OCI-LY3 (cell line): ENCODE results near the gene MYL7.

ENCODE experiments used
- H2AFZ ChIP-seq: fragments of 200-600, 300-600 bp; shearing (Covaris generic); 2 replicates; pipeline ENCODE4 v1.6.0; 2014; ENCODE audit warnings: antibody characterized with exemption, low read depth, low read length
- H3K27ac ChIP-seq: fragments of 200-600, 300-600 bp; sonication (generic); 2 replicates; pipeline ENCODE4 v1.5.1; 2014; ENCODE audit warnings: mild to moderate bottlenecking, low read length, moderate library complexity, mixed read lengths
- H3K27me3 ChIP-seq: fragments of 200-600, 300-600 bp; sonication (generic); 2 replicates; pipeline ENCODE4 v1.6.1; 2014; ENCODE audit warnings: low read depth, low read length, mixed read lengths
- H3K36me3 ChIP-seq: fragments of 200-600, 300-600 bp; sonication (generic); replicated peaks from 2 replicates; pipeline ENCODE3; 2014; ENCODE audit warnings: low read depth, low read length, mixed read lengths
- H3K4me1 ChIP-seq: fragments of 300-600, 200-600 bp; sonication (generic); 2 replicates; pipeline ENCODE4 v1.6.1; 2014; ENCODE audit warnings: low read length, mixed read lengths
- H3K4me2 ChIP-seq: fragments of 200-600, 300-600 bp; sonication (generic); 2 replicates; pipeline ENCODE4 v1.6.1; 2014; ENCODE audit warnings: low read length, mixed read lengths
- H3K4me3 ChIP-seq: fragments of 300-600, 200-600 bp; sonication (generic); 2 replicates; pipeline ENCODE4 v1.5.1; 2014; ENCODE audit warnings: antibody characterized with exemption, mild to moderate bottlenecking, low read length, moderate library complexity
- H3K79me2 ChIP-seq: fragments of 300-600, 200-600 bp; shearing (Covaris generic); 2 replicates; pipeline ENCODE4 v1.6.1; 2014; ENCODE audit warnings: mild to moderate bottlenecking, low read length, mixed read lengths
- H3K9ac ChIP-seq: fragments of 300-600, 200-600 bp; shearing (Covaris generic); 2 replicates; pipeline ENCODE4 v1.6.0; 2014; ENCODE audit warnings: mild to moderate bottlenecking, low read length, moderate library complexity
- H3K9me3 ChIP-seq: fragments of 200-600, 300-600 bp; shearing (Covaris generic); 2 replicates; pipeline ENCODE4 v1.6.1; 2014; ENCODE audit warnings: low read length, mixed read lengths; ENCODE audit not compliant: insufficient read depth
- H4K20me1 ChIP-seq: fragments of 200-600, 300-600 bp; sonication (generic); 2 replicates; pipeline ENCODE4 v1.6.1; 2016; ENCODE audit warnings: low read length, mixed read lengths; ENCODE audit not compliant: insufficient read depth
- CTCF ChIP-seq: fragments of 200-600, 300-600 bp; sonication (generic); IDR thresholded peaks from 2 replicates; pipeline ENCODE4 v1.5.1; 2014; ENCODE audit warnings: antibody characterized with exemption, low read length, low read depth
- EZH2phosphoT487 ChIP-seq: fragments of 200-600 bp; shearing (Covaris generic); IDR thresholded peaks from 2 replicates; pipeline ENCODE4 v1.6.1; 2018; ENCODE audit warnings: antibody characterized with exemption, mixed run types, low read depth

Gene MYL7

DNA sequence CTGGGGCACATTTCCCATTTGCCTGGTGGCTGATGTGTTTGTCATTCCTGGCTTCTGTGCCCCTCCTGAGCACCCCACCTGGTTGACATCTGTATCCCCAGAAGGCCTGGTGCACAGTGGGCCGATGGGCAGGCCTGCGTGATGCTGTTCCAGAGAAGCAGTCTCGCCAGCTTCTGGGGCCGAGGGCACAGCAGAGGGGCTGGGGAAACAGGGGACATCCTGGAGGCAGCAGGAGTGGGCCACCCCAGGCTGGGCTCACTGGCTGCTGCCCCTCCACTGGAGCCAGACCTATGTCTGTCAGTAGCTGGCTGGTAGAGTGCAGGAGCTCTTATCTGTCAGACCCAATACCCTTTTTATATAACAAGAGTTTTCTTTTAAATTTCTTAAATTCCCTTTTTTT lies 896 bp upstream of the MYL7 start:
- Histone ChIP-seq H3K27ac (no peak overlapping the region), H3K4me2 (no peak overlapping the region), H2AFZ (no peak overlapping the region), H3K9me3 (no peaks in the 10 kb centered on the region), H3K4me1 (no peaks in the 10 kb centered on the region), H4K20me1 (no peaks in the 10 kb centered on the region), H3K36me3 (no peaks in the 10 kb centered on the region), H3K79me2 (no peaks in the 10 kb centered on the region), H3K4me3 (no peak overlapping the region), H3K9ac (no peak overlapping the region), H3K27me3 (no peaks in the 10 kb centered on the region)
- no peak for TF ChIP-seq CTCF
- TF ChIP-seq EZH2phosphoT487: no peak

GRCh38 chr7:44140341-44140740 lies 791 bp downstream of the MYL7 start:
- Histone ChIP-seq H3K79me2 (no peaks in the 10 kb centered on the region), H3K36me3 (no peaks in the 10 kb centered on the region), H3K4me1 (no peaks in the 10 kb centered on the region), H3K4me2 (no peak overlapping the region), H2AFZ (no peak overlapping the region), H3K9me3 (no peaks in the 10 kb centered on the region), H3K4me3 (no peak overlapping the region), H3K27me3 (no peaks in the 10 kb centered on the region), H3K9ac (no peak overlapping the region), H4K20me1 (no peaks in the 10 kb centered on the region), H3K27ac (no peak overlapping the region)
- TF ChIP-seq EZH2phosphoT487: no peak

GRCh38 chr7:44139311-44140010 lies 1.7 kb downstream of the MYL7 start:
- H3K9ac ChIP-seq: no peak overlapping the region
- H2AFZ ChIP-seq: no peak overlapping the region
- H3K79me2 ChIP-seq: no peaks in the 10 kb centered on the region
- H3K36me3 ChIP-seq: no peaks in the 10 kb centered on the region
- H3K4me3 ChIP-seq: no peak overlapping the region
- no peaks in the 10 kb centered on the region for H3K9me3 ChIP-seq
- no peaks in the 10 kb centered on the region for H3K27me3 ChIP-seq
- H3K4me1 ChIP-seq: no peaks in the 10 kb centered on the region
- H3K27ac ChIP-seq: no peak overlapping the region
- TF ChIP-seq CTCF: no peak
- TF ChIP-seq EZH2phosphoT487: no peak
- H3K4me2 ChIP-seq: no peak overlapping the region
- H4K20me1 ChIP-seq: no peaks in the 10 kb centered on the region

DNA sequence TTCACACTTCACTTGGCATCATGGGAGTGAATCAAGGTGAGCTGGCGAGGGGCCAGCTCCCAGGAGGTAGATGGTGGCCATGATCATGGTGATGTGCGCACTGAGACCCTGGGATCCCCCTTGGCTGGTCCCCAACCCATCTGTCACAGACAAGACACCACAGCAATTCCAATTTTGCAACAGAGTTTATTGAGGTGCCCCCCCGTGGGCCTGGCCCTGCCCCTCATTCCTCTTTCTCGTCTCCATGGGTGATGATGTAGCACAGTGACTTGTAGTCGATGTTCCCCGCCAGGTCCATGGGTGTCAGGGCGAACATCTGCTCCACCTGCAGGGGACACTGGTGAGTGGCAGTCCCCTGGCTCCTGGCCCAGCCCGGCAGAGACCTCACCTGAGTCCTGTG lies 2.4 kb downstream of the MYL7 start:
- no peaks in the 10 kb centered on the region for H4K20me1 ChIP-seq
- H3K4me2 ChIP-seq: no peak overlapping the region
- H3K27me3 ChIP-seq: no peaks in the 10 kb centered on the region
- no peak overlapping the region for H3K27ac ChIP-seq
- no peak for TF ChIP-seq CTCF
- no peak for TF ChIP-seq EZH2phosphoT487
- no peaks in the 10 kb centered on the region for H3K9me3 ChIP-seq
- no peaks in the 10 kb centered on the region for H3K4me1 ChIP-seq
- no peak overlapping the region for H3K4me3 ChIP-seq
- no peak overlapping the region for H2AFZ ChIP-seq
- H3K9ac ChIP-seq: no peak overlapping the region
- H3K79me2 ChIP-seq: no peaks in the 10 kb centered on the region
- no peaks in the 10 kb centered on the region for H3K36me3 ChIP-seq
